Measurements from ENCODE around the gene ANKK1.

The ANKK1 gene, protein sequence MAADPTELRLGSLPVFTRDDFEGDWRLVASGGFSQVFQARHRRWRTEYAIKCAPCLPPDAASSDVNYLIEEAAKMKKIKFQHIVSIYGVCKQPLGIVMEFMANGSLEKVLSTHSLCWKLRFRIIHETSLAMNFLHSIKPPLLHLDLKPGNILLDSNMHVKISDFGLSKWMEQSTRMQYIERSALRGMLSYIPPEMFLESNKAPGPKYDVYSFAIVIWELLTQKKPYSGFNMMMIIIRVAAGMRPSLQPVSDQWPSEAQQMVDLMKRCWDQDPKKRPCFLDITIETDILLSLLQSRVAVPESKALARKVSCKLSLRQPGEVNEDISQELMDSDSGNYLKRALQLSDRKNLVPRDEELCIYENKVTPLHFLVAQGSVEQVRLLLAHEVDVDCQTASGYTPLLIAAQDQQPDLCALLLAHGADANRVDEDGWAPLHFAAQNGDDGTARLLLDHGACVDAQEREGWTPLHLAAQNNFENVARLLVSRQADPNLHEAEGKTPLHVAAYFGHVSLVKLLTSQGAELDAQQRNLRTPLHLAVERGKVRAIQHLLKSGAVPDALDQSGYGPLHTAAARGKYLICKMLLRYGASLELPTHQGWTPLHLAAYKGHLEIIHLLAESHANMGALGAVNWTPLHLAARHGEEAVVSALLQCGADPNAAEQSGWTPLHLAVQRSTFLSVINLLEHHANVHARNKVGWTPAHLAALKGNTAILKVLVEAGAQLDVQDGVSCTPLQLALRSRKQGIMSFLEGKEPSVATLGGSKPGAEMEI

DNA sequence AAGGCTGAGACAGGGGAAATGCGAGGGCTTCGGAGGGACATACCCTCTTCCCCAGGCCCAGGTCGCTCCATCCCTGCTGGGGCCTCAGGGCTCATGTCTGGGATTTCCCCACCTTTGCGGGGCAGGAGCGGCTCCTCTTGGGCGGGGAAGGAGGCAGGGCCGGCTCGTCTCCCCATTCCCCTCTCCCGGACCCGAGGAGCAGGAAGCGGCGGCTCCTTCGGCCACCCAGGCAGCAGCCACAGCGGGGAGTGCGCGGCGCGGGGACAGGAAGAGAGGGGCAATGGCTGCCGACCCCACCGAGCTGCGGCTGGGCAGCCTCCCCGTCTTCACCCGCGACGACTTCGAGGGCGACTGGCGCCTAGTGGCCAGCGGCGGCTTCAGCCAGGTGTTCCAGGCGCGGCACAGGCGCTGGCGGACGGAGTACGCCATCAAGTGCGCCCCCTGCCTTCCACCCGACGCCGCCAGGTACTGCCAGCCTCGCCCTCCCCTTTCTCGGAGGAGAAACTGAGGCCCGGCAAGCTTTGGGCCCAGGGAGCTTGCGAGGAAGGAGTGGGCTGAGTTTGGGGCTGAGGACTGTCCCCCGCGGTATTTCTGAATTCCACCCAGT lies at the start of gene ANKK1:
ANKK1 (plus strand) TSS at position 175 of the 607 bp plus-strand sequence; CDS start at position 281, 106 bp downstream.
- no peak for DNase-seq

DNA sequence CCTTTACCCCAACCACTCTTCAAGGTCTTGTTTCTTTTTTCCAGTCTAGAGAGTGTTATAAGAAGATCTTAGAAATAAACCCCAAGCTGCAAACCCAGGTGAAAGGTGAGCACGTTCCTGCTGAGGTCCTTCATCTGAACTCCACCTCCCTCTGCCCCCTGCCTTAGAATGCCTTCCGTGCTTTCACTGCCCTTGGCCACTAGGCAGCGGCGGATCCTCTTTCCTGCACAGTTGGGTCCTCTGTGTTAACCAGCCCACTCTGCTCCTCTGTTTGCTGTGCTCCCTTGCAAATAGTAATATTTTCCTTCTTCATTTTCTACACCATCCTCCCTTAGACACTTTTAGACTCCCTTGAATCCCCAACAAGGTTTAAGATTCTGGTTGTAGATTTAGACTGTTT lies 48.8 kb upstream of the ANKK1 start:
- no peak for DNase-seq

DNA sequence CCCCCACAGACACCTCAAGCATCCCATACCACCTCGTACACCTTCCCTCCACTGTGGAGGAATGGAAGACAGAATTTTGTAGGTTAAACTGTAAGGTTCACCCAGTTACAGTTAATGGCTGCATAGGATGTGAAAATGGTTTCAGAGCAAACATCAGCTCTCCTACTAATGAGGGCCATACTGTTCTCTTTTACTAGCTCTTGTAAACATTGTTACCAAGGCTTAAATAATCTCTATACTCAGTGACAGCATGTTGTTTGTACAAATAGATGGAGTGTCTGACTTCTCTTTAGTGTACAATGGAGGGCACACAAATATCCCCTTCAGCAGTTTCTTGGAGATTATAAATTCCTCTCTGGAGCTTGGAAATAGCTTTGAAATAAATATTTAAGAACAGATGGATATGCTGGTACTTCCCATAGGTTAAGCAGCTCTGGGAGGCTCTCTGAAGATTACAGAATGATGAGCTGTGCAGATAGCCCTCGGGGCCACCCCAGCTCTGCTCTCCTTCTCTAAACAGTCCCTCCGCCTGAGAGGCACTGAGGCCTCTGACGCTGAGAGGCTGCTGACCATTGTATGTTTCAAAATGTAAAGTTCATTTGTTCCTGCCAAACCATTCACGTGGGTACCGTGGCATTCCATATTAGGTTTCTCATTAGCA lies 47.5 kb upstream of the ANKK1 start:
- DNase-seq: no peak

- no peak for DNase-seq
Observed at GRCh38 chr11:113341388-113342165, 46.0 kb upstream of the ANKK1 start.

DNA sequence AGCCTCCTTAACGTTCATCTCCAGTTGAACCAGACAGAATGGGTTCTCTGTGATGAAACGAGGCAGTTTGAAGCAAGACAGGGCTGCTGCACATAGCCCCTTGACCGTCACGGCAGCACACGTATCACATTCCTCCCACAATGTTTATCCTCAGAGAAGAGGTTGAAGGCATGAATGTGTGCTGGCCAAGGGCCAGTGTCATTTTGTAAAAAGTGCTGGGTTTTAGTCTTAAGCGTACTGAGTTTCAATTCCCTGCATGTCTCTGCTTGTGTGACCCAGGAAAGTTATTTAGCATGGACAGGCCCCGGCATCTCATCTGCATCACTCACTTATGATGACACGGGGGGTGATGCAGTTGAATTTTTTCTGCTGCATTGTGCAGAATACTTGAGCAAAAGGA lies 41.6 kb upstream of the ANKK1 start:
- DNase-seq: no peak

- no peak for DNase-seq
Observed at GRCh38 chr11:113349528-113349927, 38.1 kb upstream of the ANKK1 start.

DNA sequence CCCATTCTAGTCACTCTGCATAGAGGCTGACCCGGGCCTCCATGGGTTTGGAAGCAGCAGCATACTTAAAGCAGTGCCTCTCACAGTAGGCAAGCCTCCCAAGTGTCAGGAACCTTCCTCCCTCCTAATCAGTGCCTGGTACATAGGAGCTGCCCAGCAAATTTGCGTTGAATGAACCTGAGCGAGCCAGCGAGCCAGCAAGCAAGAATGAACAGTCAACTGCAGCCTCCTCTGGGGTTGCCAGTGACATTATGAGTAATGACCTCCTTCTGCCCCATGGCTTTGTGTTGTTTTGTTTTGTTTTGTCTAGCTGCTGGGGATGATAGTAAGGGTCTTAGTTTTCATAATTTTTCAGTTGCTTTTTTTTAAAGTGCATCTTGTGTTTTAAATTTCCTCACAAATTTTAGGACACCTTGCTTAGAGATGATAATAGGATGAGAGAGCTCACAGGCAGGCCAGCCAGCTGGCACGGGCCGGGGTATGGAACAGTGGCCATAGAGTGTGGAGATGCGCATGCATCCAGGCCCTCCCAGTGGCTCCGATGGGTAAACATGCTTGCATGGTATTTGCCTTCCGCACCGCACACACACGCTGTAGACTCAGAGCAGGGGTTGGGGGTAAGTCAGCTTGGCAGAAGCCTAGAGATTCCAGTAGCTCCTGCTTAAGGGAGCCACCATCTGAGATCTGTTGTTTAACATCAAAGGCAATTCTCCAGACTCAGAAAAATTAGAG lies 37.1 kb upstream of the ANKK1 start:
- DNase-seq: no peak

GRCh38 chr11:113351068-113351450 lies 36.5 kb upstream of the ANKK1 start:
- no peak for DNase-seq

DNA sequence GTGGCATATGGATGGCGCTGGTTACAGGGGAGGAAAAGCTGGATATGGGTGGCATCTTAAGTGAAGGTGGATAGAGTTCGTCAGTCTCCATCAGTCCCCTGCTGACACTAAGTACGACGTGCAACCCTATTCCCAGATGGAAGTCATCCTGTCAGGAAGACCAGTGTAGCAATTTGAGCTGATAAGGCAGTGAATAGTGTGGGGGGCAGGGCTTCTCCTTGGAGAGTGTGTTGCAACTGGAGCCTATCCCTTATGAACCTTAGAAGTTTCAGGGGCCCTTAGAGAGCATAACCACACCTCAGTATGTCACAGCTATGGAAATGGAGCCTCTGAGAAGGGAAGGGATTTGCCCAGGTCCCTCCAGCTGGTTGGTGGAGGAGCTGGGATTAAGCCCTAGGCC lies 36.1 kb upstream of the ANKK1 start:
- DNase-seq: no peak

DNA sequence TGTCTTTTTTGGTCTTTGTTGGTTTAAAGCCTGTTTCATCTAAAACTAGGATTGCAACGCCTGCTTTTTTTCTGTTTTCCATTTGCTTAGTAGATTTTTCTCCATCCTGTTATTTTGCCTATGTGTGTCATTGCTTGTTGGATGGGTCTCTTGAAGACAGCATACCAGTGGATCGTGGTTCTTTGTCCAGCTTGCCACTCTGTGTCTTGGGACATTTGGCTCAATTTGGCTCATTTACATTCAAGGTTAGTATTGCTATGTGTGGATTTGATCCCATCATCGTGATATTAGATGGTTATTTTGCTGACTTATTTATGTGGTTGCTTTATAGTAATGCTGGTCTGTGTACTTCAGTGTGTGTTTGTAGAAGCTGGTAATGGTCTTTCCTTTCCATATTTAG lies 31.4 kb upstream of the ANKK1 start:
- no peak for DNase-seq

DNA sequence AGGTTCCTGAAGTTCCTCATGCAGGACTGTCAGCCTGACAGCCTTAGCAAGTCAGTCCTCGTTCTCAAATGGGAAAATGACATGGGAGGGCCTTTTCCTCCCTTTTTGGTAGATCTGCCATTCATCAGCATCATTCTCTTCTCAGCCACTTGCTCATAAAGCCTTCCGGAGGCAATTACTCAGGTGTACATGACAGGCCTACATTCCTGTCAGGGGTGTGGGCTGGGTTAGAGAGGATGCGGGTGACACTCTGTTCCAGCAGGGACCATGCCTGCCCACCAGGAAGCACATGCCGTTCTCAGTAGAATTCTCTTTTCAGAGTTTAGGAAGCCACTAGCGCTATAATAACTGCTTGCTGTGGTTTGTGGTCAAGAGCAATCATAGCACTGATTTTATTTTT lies 24.2 kb upstream of the ANKK1 start:
- no peak for DNase-seq

DNA sequence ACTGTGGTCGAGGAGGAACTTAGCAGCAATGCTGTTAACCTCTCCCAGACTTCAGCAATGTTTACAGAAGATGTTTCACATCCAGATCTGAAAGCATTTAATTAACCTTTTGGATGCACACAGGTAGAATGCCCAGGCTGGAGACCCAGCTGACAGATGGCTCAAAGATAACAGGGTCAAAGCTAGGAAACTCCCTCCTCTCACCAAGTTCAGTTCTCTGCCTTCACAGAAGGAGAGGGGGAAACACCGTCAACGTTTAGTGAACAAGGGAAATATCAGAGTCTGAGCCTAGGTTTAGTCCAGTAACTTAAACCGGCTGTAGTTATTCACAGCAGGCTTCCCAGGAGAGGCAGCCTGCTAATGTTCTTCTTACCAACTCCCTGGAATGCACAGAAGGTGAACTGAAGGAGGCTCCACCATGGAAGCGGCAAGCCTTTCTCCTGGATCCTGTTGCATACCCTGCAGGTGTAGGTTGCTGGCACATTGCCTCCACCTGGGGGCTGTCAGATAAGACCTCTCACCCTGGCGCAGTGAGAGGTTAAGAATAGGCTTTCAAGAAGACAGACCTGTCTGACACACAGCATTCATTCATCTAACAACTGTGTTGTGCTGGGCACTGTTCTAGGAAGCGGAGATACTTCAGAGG lies 23.5 kb upstream of the ANKK1 start:
- DNase-seq: no peak

DNA sequence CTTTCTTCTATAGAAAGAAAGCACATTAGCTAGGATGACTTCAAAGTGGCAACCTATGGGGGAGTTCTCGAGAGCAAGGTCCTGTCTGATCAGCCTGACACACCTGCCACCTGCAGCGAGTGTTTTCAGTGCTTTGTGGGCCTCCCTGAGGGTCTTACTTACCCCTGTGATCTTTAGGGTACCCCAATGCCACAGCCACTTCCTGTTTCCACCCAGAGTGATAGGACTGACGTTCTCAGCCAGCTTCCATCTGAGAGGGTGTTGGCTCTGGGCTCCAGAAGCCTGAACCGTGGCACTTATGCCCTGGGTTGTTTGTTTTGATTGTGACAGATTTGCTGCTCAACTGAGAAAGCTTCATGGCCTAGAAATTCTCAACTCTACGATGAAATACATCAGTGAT lies 21.7 kb upstream of the ANKK1 start:
- DNase-seq: no peak

DNA sequence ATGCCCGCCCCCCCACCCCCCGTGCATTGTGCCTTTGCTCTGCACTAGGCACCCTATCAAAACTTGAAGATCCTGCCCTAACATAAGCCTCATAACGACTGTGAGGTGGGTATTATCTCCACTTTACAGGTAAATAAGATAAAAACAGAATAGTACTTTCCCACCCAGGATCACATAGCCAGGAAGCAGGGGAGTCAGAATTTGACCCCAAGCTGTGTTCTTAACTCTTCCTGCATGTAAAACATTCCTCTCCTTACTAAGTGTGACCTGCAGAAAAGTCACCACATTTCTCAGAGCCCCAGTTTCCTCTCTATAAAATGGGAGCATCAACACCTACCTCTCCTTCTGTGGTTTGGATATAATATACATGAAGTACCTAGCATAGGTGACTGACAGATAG lies 18.2 kb upstream of the ANKK1 start:
- DNase-seq: no peak

- no peak for DNase-seq
Observed at GRCh38 chr11:113370634-113371033, 16.9 kb upstream of the ANKK1 start.

DNA sequence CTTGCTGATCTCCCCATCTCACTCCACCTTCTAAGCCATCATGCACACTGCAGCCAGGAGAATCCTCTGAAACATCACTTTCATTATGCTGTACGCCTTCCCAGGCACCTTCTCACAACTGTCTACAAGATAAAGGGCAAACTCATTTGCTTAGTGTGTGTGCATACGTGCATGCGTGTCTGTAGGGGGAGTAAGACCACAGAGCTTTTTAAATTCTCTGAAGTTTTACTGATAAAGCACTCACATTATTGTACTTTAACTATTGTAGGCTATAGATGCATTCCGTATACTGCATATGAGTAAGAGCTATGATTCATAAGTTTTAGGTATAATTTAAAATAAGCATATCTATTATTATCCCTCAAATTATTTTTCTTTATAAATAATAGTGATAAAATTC lies 15.3 kb upstream of the ANKK1 start:
- DNase-seq: no peak

GRCh38 chr11:113373306-113373705 lies 14.3 kb upstream of the ANKK1 start:
- no peak for DNase-seq

GRCh38 chr11:113373981-113374560 lies 13.5 kb upstream of the ANKK1 start:
- DNase-seq: no peak

- DNase-seq: no peak
Observed at GRCh38 chr11:113375402-113375801, 12.2 kb upstream of the ANKK1 start.

DNA sequence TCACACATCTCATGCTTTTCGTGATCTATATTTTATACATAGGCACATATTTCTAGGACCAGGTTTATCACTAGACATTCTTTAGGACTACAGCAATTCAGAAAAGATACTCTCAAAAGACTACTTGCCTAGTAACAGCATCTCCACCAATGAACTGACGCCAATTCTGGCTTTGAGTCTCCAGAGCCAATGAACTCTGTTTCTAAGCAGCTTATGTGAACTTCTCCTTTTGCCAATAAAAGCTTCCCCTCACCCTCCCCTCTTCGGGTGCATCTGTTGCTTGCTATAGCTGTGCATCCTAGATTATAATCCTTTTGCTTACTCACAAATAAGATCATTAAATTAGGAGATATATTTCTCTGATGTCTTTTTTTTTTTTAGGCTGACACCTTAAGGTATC lies 11.4 kb upstream of the ANKK1 start:
- DNase-seq: no peak

Measured in CD4-positive, alpha-beta T cell treated with Interleukin-10 for 1 hour (primary cell).